SU-DHL-6 (cell line): Measurements from ENCODE around the gene CTTN.

Experiments
- H2AFZ ChIP-seq: fragments of 200-600 bp; sonication (generic); 2 replicates; pipeline ENCODE4 v1.6.1; 2014; ENCODE audit warnings: low read depth, mild to moderate bottlenecking, moderate library complexity, mixed read lengths, antibody characterized with exemption, low read length; ENCODE audit not compliant: severe bottlenecking
- H3F3A ChIP-seq: fragments of 200-600 bp; shearing (Covaris generic); 2 replicates; pipeline ENCODE4 v1.6.0; 2016; ENCODE audit warnings: antibody characterized with exemption, mild to moderate bottlenecking; ENCODE audit not compliant: insufficient read depth
- H3K27ac ChIP-seq: fragments of 200-600 bp; sonication (generic); 2 replicates; pipeline ENCODE4 v1.5.1; 2016; ENCODE audit warnings: low read depth, mild to moderate bottlenecking, low read length, moderate library complexity, mixed read lengths
- H3K27me3 ChIP-seq: fragments of 200-600 bp; sonication (generic), shearing (Covaris generic); 2 replicates; pipeline ENCODE4 v1.6.0; 2014; ENCODE audit warnings: mild to moderate bottlenecking, low read length
- H3K36me3 ChIP-seq: fragments of 200-600 bp; sonication (generic); 2 replicates; pipeline ENCODE4 v1.6.1; 2014; ENCODE audit warnings: mild to moderate bottlenecking, low read length, mixed read lengths
- H3K4me2 ChIP-seq: fragments of 300-600, 200-600 bp; shearing (Covaris generic), sonication (generic); 2 replicates; pipeline ENCODE4 v1.6.0; 2014; ENCODE audit warnings: low read length, low read depth, mild to moderate bottlenecking; ENCODE audit not compliant: poor library complexity, severe bottlenecking
- H3K4me3 ChIP-seq: fragments of 200-600 bp; sonication (generic); 2 replicates; pipeline ENCODE4 v1.5.1; 2014; ENCODE audit warnings: antibody characterized with exemption, low read length, mild to moderate bottlenecking, mixed read lengths; ENCODE audit not compliant: insufficient read depth, poor library complexity, severe bottlenecking
- H3K79me2 ChIP-seq: fragments of 200-600 bp; sonication (generic); 2 replicates; pipeline ENCODE4 v1.6.1; 2014; ENCODE audit warnings: mild to moderate bottlenecking, low read length, moderate library complexity; ENCODE audit not compliant: insufficient read depth
- H3K9ac ChIP-seq: fragments of 200-600 bp; sonication (generic); 2 replicates; pipeline ENCODE4 v1.7.0; 2014; ENCODE audit warnings: mild to moderate bottlenecking, low read length
- H3K9me2 ChIP-seq: fragments of 200-600 bp; sonication (generic); replicated peaks from 2 replicates; pipeline ENCODE4 v1.6.1; 2014; ENCODE audit warnings: low read length; ENCODE audit not compliant: insufficient read depth
- H3K9me3 ChIP-seq: fragments of 200-600 bp; sonication (generic); 2 replicates; pipeline ENCODE4 v1.6.1; 2014; ENCODE audit warnings: low read length, mixed read lengths; ENCODE audit not compliant: insufficient read depth
- H4K20me1 ChIP-seq: fragments of 200-600 bp; sonication (generic); 2 replicates; pipeline ENCODE4 v1.6.1; 2014; ENCODE audit warnings: low read depth, mild to moderate bottlenecking, antibody characterized with exemption, low read length, moderate library complexity, mixed read lengths
- CTCF ChIP-seq: fragments of 200-600 bp; sonication (generic); IDR thresholded peaks from one replicate; pipeline ENCODE4 v1.5.1; 2017; ENCODE audit warnings: antibody characterized with exemption, mild to moderate bottlenecking, low read length, moderate library complexity; ENCODE audit not compliant: insufficient read depth, poor library complexity, severe bottlenecking
- EZH2phosphoT487 ChIP-seq: fragments of 200-600 bp; sonication (generic), shearing (Covaris generic); conservative IDR thresholded peaks from 2 replicates; pipeline ENCODE4 v1.6.1; 2018; ENCODE audit warnings: mild to moderate bottlenecking, antibody characterized with exemption, low read length, moderate library complexity, mixed read lengths

The CTTN gene

DNA sequence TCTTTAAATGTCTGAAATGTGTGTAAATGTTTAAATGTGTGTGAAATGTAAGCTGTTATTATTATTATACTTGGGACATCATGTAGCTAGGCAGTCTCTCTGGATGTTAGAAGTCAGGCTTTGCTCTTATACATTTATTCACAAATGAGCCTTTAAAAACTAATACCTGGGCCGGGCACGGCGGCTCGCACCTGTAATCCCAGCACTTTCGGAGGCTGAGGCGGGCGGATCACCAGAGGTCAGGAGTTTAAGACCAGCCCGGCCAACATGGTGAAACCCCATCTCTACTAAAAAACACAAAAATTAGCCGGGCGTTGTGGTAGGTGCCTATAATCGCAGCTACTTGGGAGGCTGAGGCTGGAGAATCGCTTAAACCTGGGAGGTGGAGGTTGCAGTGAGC lies 21.7 kb upstream of the CTTN start:
- H3K27ac ChIP-seq: no peak overlapping the region
- no peaks in the 10 kb centered on the region for H3K9me2 ChIP-seq
- no peaks in the 10 kb centered on the region for H3K9me3 ChIP-seq
- no peaks in the 10 kb centered on the region for H3K79me2 ChIP-seq
- H3K4me2 ChIP-seq: no peak overlapping the region
- no peaks in the 10 kb centered on the region for H3K27me3 ChIP-seq
- no peak overlapping the region for H2AFZ ChIP-seq
- no peak for TF ChIP-seq CTCF
- TF ChIP-seq EZH2phosphoT487: no peak
- no peak overlapping the region for H3K9ac ChIP-seq
- peaks cover 9% of the 10 kb centered on the region; the same call in 1 of the 2 replicates for H3K36me3 ChIP-seq
- no peak overlapping the region for H3K4me3 ChIP-seq
- no peaks in the 10 kb centered on the region for H3F3A ChIP-seq
- no peaks in the 10 kb centered on the region for H4K20me1 ChIP-seq

DNA sequence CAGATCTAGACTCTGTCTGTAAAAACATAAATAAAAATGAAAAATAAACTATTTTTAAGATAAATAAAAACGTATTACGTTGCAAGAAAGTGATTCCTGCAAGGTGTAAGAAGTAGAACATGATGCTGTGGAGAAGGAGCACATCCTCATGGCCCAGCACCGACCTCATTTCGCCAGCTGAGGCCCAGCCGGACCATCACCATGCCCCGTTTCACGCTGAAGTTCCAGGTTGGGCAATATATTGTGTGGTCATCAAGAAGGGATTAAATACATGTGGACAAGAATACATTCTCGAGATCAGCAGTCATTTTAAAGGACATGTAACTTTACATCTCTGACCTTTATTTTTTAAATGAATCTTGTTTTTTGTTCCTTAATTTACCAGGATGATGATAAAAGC lies 20.7 kb upstream of the CTTN start:
- H3K4me2 ChIP-seq: no peak overlapping the region
- no peaks in the 10 kb centered on the region for H3K9me2 ChIP-seq
- TF ChIP-seq EZH2phosphoT487: no peak
- no peak for TF ChIP-seq CTCF
- H3K27me3 ChIP-seq: no peaks in the 10 kb centered on the region
- no peaks in the 10 kb centered on the region for H3K9me3 ChIP-seq
- no peak overlapping the region for H3K27ac ChIP-seq
- H3K4me3 ChIP-seq: no peak overlapping the region
- no peaks in the 10 kb centered on the region for H3F3A ChIP-seq
- no peaks in the 10 kb centered on the region for H3K79me2 ChIP-seq
- H3K36me3 ChIP-seq: peaks cover 11% of the 10 kb centered on the region; the same call in 1 of the 2 replicates
- no peak overlapping the region for H2AFZ ChIP-seq
- no peak overlapping the region for H3K9ac ChIP-seq
- H4K20me1 ChIP-seq: no peaks in the 10 kb centered on the region

DNA sequence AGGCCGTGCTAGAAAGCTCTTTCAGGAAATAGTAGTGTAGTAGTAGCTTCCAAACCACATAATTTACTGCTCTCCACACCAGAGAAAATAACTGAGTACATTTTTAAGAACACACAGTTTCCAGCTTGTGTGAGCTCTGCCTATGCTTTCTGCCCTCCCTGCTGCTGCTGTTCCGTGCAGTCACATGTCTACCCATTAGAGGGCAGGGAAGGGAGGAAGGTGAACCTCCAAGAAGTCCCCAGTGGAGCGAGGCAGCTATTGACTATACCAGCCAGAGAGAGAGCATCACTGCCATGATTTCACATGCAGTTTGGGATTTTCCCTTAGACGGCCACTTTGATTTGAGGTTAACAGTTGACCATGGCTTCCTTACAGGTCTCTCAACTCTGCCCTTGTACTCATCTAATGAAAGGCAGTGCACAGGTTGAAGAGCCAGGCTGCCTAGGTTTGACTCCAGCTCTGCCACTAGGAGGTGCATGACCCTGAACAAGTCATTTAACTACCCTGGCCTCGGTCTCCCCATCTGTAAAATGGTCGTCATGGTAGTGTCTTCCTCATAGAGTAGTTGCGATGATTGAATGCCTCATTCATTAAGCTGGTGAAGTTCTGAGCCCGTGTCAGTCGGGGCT lies 19.7 kb upstream of the CTTN start:
- Histone ChIP-seq H3K27me3 (no peaks in the 10 kb centered on the region), H3K4me3 (no peak overlapping the region), H3K79me2 (no peaks in the 10 kb centered on the region), H3K36me3 (peaks cover 13% of the 10 kb centered on the region; the same call in 1 of the 2 replicates), H4K20me1 (no peaks in the 10 kb centered on the region), H3K9me3 (no peaks in the 10 kb centered on the region), H2AFZ (no peak overlapping the region), H3K27ac (no peak overlapping the region), H3F3A (peaks cover 7% of the 10 kb centered on the region; the same call in 1 of the 2 replicates), H3K9me2 (no peaks in the 10 kb centered on the region), H3K4me2 (no peak overlapping the region), H3K9ac (no peak overlapping the region)
- TF ChIP-seq EZH2phosphoT487: no peak
- peak; percentile 27 for TF ChIP-seq CTCF
